ENCODE results near the gene TBC1D10B.

TBC1D10B gene

GRCh38 chr16:30353438-30354129, 16.7 kb downstream of the TBC1D10B start:
- TF ChIP-seq POLR2AphosphoS5 (IDR thresholded peaks at IDR 0.05; ENCODE audit: low read depth) (no peak), CTCF (IDR thresholded peaks at IDR 0.05; ENCODE audit: insufficient read depth, low read length) (no peak), GABPA (IDR thresholded peaks at IDR 0.05; ENCODE audit: low read depth) (no peak), SPI1 (IDR thresholded peaks at IDR 0.05; ENCODE audit: borderline replicate concordance, low read depth) (no peak)
- TF ChIP-seq, protein P1, sequence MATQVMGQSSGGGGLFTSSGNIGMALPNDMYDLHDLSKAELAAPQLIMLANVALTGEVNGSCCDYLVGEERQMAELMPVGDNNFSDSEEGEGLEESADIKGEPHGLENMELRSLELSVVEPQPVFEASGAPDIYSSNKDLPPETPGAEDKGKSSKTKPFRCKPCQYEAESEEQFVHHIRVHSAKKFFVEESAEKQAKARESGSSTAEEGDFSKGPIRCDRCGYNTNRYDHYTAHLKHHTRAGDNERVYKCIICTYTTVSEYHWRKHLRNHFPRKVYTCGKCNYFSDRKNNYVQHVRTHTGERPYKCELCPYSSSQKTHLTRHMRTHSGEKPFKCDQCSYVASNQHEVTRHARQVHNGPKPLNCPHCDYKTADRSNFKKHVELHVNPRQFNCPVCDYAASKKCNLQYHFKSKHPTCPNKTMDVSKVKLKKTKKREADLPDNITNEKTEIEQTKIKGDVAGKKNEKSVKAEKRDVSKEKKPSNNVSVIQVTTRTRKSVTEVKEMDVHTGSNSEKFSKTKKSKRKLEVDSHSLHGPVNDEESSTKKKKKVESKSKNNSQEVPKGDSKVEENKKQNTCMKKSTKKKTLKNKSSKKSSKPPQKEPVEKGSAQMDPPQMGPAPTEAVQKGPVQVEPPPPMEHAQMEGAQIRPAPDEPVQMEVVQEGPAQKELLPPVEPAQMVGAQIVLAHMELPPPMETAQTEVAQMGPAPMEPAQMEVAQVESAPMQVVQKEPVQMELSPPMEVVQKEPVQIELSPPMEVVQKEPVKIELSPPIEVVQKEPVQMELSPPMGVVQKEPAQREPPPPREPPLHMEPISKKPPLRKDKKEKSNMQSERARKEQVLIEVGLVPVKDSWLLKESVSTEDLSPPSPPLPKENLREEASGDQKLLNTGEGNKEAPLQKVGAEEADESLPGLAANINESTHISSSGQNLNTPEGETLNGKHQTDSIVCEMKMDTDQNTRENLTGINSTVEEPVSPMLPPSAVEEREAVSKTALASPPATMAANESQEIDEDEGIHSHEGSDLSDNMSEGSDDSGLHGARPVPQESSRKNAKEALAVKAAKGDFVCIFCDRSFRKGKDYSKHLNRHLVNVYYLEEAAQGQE (IDR thresholded peaks at IDR 0.05; ENCODE audit: insufficient replicate concordance, low read depth): no peak
- Histone ChIP-seq H3K4me3 (replicated peaks; ENCODE audit: insufficient read depth, low read length) (no peak overlapping the region; the same call in 1 of the 2 replicates), H3K27me3 (ENCODE audit: insufficient read depth, poor library complexity, severe bottlenecking) (no peaks in the 10 kb centered on the region), H3K27ac (replicated peaks) (no peak overlapping the region; the same call in 1 of the 2 replicates)
- no peak for DNase-seq (ENCODE audit: low read depth in 1 of 2, low spot score in 1 of 2)

- Histone ChIP-seq H3K27ac (replicated peaks) (no peak overlapping the region), H3K27me3 (ENCODE audit: insufficient read depth, poor library complexity, severe bottlenecking) (no peaks in the 10 kb centered on the region), H3K4me3 (replicated peaks; ENCODE audit: insufficient read depth, low read length) (no peak overlapping the region)
- no peak for DNase-seq (ENCODE audit: low read depth in 1 of 2, low spot score in 1 of 2)
- TF ChIP-seq CTCF (IDR thresholded peaks at IDR 0.05; ENCODE audit: insufficient read depth, low read length) (no peak), GABPA (IDR thresholded peaks at IDR 0.05; ENCODE audit: low read depth) (no peak), POLR2AphosphoS5 (IDR thresholded peaks at IDR 0.05; ENCODE audit: low read depth) (no peak), SPI1 (IDR thresholded peaks at IDR 0.05; ENCODE audit: borderline replicate concordance, low read depth) (no peak)
- TF ChIP-seq, protein P1 (IDR thresholded peaks at IDR 0.05; ENCODE audit: insufficient replicate concordance, low read depth): no peak
Observed at GRCh38 chr16:30352488-30353401, 17.5 kb downstream of the TBC1D10B start.

DNA sequence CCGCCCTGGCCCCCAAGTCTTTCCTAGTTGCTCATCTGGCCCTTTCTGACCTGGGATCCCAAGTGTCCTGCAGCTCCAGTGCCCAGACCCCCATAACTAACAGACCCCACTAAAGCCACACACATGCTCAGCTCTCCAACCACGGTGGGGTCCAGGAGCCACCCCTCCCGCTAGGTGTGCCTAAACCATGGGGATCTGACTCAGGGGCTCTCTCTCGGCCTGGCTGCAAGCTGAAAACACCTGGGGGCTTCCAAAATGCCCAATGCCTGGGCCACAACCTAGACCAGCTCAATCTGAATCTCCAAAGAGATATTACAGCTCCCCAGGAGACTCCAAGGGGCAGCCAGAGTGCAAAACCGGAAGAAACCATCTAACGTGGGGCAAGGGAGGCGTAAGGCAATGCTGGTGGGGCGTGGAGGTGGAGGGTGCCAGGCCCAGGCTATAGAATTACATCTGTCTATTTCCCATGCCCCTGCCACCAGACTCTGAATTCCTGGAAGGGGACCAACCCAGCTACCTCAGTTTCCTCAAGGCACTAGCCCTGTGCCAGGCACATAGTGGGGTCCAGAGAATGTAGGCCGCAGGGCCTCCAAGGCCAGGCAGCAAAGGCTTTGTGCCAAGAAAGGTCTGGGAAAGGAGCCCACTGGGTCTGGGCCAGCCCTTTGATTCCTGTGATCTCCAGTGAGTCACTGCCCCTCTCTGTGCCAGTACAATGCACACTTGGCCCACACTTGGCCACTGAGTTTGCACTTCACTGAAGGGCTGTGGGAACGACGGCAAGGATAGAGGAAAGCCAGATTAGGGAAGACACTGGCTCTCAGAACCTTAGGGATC, 18.5 kb downstream of the TBC1D10B start:
- H3K27ac ChIP-seq (replicated peaks): no peak overlapping the region
- no peak for DNase-seq (ENCODE audit: low read depth in 1 of 2, low spot score in 1 of 2)
- TF ChIP-seq POLR2AphosphoS5 (IDR thresholded peaks at IDR 0.05; ENCODE audit: low read depth) (no peak), GABPA (IDR thresholded peaks at IDR 0.05; ENCODE audit: low read depth) (no peak)
- no peak overlapping the region for H3K4me3 ChIP-seq (replicated peaks; ENCODE audit: insufficient read depth, low read length)
- H3K27me3 ChIP-seq (ENCODE audit: insufficient read depth, poor library complexity, severe bottlenecking): no peaks in the 10 kb centered on the region

All from HL-60 (cell line).